Astrocyte (in vitro differentiated cells and primary cell): Measurements from ENCODE around the gene NCBP2L.

Source experiments
- CTCF ChIP-seq: IDR thresholded peaks from 2 replicates; pipeline ENCODE4 v1.5.1; 2011; ENCODE audit warnings: low read depth, mild to moderate bottlenecking, inconsistent platforms, low read length, moderate library complexity; ENCODE audit not compliant: insufficient read depth
- EZH2 ChIP-seq: IDR thresholded peaks from 2 replicates; pipeline ENCODE4 v1.6.1; 2012; ENCODE audit warnings: mild to moderate bottlenecking, low read length, inconsistent platforms; ENCODE audit not compliant: insufficient read depth

DNA sequence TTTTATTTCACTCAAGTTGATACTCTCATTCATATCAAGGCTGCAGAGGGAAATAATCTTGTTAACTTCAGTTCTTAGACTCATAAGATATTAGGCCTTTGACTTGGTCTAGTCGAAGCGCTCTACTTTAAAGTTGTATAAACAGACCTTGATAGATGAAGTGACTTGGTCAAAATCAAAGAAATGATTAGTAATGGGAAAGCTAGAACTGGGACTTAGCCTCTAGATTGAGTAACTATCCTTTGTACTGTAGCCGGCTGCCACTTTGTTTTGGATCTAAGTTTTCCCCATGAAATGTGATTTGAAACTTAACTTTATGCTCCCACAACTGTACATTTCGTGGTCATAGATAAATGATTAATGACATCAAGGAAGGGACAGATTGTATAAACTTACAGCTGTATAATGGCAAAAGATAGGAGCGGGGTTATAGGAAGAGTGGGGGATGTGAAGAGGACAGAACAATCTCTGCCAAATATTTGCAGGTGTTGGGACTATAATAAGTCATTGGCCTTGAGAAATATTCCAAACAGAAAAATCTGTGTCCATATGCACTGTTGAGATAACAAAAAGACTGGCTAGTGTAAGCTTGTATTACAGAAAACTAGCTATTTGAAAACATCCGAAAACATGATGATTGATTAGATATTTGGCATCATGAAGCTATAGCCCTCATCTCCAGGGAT, 65.3 kb downstream of the NCBP2L start:
- TF ChIP-seq EZH2 (no peak), CTCF (no peak)
